Loucy (cell line): ENCODE measurements around the gene SPAG6.
A peak's percentile ranks its signal among the peaks of the same experiment; 100 is the strongest.

ENCODE experiments used
- H2AFZ ChIP-seq: fragments of 200-600 bp; sonication (generic); 2 replicates; pipeline ENCODE4 v1.6.0; 2016; ENCODE audit warnings: antibody characterized with exemption, mild to moderate bottlenecking, low read length, moderate library complexity
- H3F3A ChIP-seq: fragments of 200-600 bp; 2 replicates; pipeline ENCODE4 v1.6.0; 2016; ENCODE audit warnings: antibody characterized with exemption, low read depth, mild to moderate bottlenecking
- H3K27me3 ChIP-seq: fragments of 200-600 bp; sonication (generic); 2 replicates; pipeline ENCODE4 v1.6.1; 2014; ENCODE audit warnings: low read length, mild to moderate bottlenecking; ENCODE audit not compliant: insufficient read depth, poor library complexity, severe bottlenecking
- H3K36me3 ChIP-seq: fragments of 200-600 bp; sonication (generic); 2 replicates; pipeline ENCODE4 v1.6.1; 2016; ENCODE audit warnings: low read length; ENCODE audit not compliant: insufficient read depth
- H3K4me1 ChIP-seq: fragments of 200-600 bp; sonication (generic); 2 replicates; pipeline ENCODE4 v1.5.1; 2014; ENCODE audit warnings: low read length, mild to moderate bottlenecking; ENCODE audit not compliant: insufficient read depth, poor library complexity, severe bottlenecking
- H3K4me2 ChIP-seq: fragments of 200-600 bp; sonication (generic); 2 replicates; pipeline ENCODE4 v1.6.0; 2014; ENCODE audit warnings: antibody characterized with exemption, low read length, low read depth, mild to moderate bottlenecking; ENCODE audit not compliant: poor library complexity, severe bottlenecking
- H3K4me3 ChIP-seq: fragments of 200-600 bp; sonication (generic); 2 replicates; pipeline ENCODE4 v1.5.1; 2014; ENCODE audit warnings: low read length, mild to moderate bottlenecking, mixed read lengths; ENCODE audit not compliant: poor library complexity, severe bottlenecking
- H3K79me2 ChIP-seq: fragments of 200-600 bp; sonication (generic); 2 replicates; pipeline ENCODE4 v1.6.1; 2014; ENCODE audit warnings: low read length; ENCODE audit not compliant: insufficient read depth
- H3K9ac ChIP-seq: fragments of 200-600 bp; sonication (generic); 2 replicates; pipeline ENCODE4 v1.6.0; 2014; ENCODE audit warnings: mild to moderate bottlenecking, low read depth, low read length, moderate library complexity; ENCODE audit not compliant: poor library complexity, severe bottlenecking
- H3K9me2 ChIP-seq: fragments of 200-600 bp; sonication (generic); replicated peaks from 2 replicates; pipeline ENCODE4 v1.6.1; 2016; ENCODE audit warnings: low read depth, low read length, mixed read lengths
- H3K9me3 ChIP-seq: fragments of 200-600 bp; sonication (generic); 2 replicates; pipeline ENCODE4 v1.6.1; 2014; ENCODE audit warnings: mild to moderate bottlenecking, antibody characterized with exemption, low read length, low read depth; ENCODE audit not compliant: insufficient read depth
- H4K20me1 ChIP-seq: fragments of 200-600 bp; sonication (generic); 2 replicates; pipeline ENCODE4 v1.6.0; 2014; ENCODE audit warnings: antibody characterized with exemption, low read length, mild to moderate bottlenecking; ENCODE audit not compliant: insufficient read depth, poor library complexity, severe bottlenecking
- EZH2phosphoT487 ChIP-seq: fragments of 200-600 bp; IDR thresholded peaks from 2 replicates; pipeline ENCODE4 v1.6.1; 2018; ENCODE audit warnings: antibody characterized with exemption, mild to moderate bottlenecking, moderate library complexity, borderline replicate concordance
- TF ChIP-seq, protein P1 (sequence below): fragments of 200-600 bp; sonication (generic); conservative IDR thresholded peaks from 2 replicates; pipeline ENCODE4 v1.5.1; 2014; ENCODE audit warnings: mild to moderate bottlenecking, antibody characterized with exemption, low read length

Gene SPAG6

DNA sequence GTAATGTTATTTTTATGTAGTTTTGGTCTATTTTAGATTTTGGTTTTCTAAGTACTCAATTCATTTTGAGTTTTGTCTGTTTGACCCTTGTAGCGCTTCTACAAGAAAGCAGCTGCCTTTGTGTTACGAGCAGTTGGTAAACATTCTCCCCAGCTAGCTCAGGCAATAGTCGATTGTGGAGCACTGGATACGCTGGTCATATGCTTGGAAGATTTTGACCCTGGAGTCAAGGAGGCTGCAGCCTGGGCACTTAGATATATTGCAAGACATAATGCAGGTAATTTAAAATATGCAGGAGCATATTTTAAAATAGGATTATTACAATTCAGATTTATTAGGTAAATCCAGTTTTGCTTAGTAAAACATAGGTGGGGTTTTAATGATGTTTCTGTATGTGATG, 23.1 kb downstream of the SPAG6 start:
- Histone ChIP-seq H2AFZ (peak overlapping the region; percentile 47), H3K4me3 (no peak overlapping the region), H3K79me2 (no peaks in the 10 kb centered on the region), H3K9me2 (no peaks in the 10 kb centered on the region), H3F3A (no peaks in the 10 kb centered on the region), H3K4me1 (peaks cover 48% of the 10 kb centered on the region), H4K20me1 (no peaks in the 10 kb centered on the region), H3K9ac (no peak overlapping the region), H3K36me3 (no peaks in the 10 kb centered on the region), H3K9me3 (no peaks in the 10 kb centered on the region), H3K4me2 (no peak overlapping the region), H3K27me3 (no peaks in the 10 kb centered on the region)
- no peak for TF ChIP-seq EZH2phosphoT487
- TF ChIP-seq, protein P1, sequence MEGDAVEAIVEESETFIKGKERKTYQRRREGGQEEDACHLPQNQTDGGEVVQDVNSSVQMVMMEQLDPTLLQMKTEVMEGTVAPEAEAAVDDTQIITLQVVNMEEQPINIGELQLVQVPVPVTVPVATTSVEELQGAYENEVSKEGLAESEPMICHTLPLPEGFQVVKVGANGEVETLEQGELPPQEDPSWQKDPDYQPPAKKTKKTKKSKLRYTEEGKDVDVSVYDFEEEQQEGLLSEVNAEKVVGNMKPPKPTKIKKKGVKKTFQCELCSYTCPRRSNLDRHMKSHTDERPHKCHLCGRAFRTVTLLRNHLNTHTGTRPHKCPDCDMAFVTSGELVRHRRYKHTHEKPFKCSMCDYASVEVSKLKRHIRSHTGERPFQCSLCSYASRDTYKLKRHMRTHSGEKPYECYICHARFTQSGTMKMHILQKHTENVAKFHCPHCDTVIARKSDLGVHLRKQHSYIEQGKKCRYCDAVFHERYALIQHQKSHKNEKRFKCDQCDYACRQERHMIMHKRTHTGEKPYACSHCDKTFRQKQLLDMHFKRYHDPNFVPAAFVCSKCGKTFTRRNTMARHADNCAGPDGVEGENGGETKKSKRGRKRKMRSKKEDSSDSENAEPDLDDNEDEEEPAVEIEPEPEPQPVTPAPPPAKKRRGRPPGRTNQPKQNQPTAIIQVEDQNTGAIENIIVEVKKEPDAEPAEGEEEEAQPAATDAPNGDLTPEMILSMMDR: no peak

DNA sequence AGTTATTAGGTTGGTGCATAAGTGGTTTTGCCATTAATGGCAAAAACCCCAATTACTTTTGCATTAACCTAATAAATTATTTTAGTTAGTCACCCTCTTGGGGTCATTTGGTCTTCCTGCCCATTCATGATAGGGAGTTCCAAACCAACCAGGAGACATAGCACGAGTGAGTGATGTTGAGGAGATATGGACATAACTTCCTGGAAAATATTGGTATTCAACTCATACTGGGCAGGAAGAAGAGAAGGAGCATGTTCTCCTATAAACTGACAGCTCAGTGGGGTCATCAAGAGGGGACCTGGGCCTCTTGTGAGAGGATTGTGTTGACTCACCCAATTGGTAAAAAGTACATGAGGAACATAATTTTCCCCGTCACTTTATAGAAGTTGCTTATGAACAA, 23.7 kb downstream of the SPAG6 start:
- Histone ChIP-seq H3K4me3 (no peak overlapping the region), H3K79me2 (no peaks in the 10 kb centered on the region), H3K9ac (no peak overlapping the region), H3K9me3 (no peaks in the 10 kb centered on the region), H3F3A (no peaks in the 10 kb centered on the region), H3K9me2 (no peaks in the 10 kb centered on the region), H3K36me3 (no peaks in the 10 kb centered on the region), H3K4me2 (no peak overlapping the region), H3K27me3 (no peaks in the 10 kb centered on the region), H2AFZ (peak overlapping the region; percentile 59; the same call in 1 of the 2 replicates), H4K20me1 (no peaks in the 10 kb centered on the region), H3K4me1 (peaks cover 48% of the 10 kb centered on the region)
- TF ChIP-seq EZH2phosphoT487: no peak
- TF ChIP-seq, protein P1: no peak

DNA sequence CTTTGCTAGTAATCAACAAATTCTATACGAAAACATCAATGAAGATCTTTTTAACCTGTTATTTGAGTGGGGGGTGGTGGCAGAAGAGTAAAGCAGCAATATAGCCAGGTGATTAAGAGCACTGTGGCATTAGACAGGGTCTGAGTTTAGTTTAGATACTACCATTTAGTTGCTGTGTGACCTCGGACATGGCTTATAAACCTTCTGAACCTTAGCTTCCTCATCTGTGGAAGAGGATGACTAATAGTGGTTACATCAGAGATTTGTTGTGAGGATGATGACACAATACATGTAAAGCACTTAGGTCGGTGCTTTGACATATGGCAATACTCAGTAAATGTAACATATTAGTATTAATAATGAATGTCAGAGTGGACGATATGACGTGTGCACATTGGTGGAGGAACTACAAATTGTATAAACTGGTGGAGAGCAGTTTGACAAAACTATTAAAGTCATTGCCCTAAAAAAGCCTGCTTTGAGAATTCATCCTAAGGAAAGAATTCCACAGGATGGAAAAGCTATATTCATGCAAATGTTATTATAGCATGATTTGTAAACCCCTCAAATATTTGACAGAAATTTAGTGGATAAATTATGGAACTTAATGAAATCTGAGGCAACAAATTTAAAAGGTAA, 24.3 kb downstream of the SPAG6 start:
- H3K9me2 ChIP-seq: no peaks in the 10 kb centered on the region
- H3K4me2 ChIP-seq: no peak overlapping the region
- no peaks in the 10 kb centered on the region for H3K9me3 ChIP-seq
- H3K9ac ChIP-seq: no peak overlapping the region
- no peaks in the 10 kb centered on the region for H3F3A ChIP-seq
- H3K79me2 ChIP-seq: no peaks in the 10 kb centered on the region
- no peak overlapping the region for H3K4me3 ChIP-seq
- H3K4me1 ChIP-seq: peaks cover 48% of the 10 kb centered on the region
- TF ChIP-seq, protein P1: no peak
- no peak for TF ChIP-seq EZH2phosphoT487
- peak overlapping the region; percentile 59; the same call in 1 of the 2 replicates for H2AFZ ChIP-seq
- no peaks in the 10 kb centered on the region for H3K36me3 ChIP-seq
- no peaks in the 10 kb centered on the region for H3K27me3 ChIP-seq
- H4K20me1 ChIP-seq: no peaks in the 10 kb centered on the region
